Measurements from ENCODE around the gene ATG2B.

The ATG2B gene

DNA sequence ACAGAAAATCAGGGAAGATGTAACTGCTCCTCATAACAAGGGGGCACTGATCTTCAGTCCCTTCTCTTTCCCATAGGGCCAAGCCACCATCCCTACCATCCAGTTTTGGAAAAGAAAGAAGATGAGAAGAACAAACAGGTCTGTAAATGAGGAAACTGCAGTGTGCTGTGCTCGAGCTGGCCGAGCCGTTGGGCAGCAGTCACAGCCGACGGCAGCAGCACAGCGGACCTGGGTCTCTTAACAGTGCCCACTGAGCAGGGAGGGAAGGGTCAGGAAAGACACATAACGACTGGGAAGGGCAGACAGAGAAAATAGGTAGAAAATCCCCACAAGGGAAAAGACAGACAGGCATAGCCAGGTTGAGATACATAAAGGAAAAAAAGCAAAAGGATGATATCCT lies 68.9 kb downstream of the ATG2B start:
- DNase-seq (ENCODE audit: low read depth, low spot score) = no peak
- H3K4me3 ChIP-seq = no peak overlapping the region
- H3K9me3 ChIP-seq (ENCODE audit: low read depth, low read length) = no peaks in the 10 kb centered on the region
- TF ChIP-seq FOXP2 (optimal IDR thresholded peaks at IDR 0.05; ENCODE audit: control extremely low read depth, extremely low read length, insufficient read depth) (no peak), EZH2 (IDR thresholded peaks at IDR 0.05) (no peak), POLR2AphosphoS5 (IDR thresholded peaks at IDR 0.05; ENCODE audit: borderline replicate concordance, low read depth, low read length) (no peak)
- H3K9ac ChIP-seq (ENCODE audit: insufficient read length) = no peak overlapping the region
- H3K36me3 ChIP-seq (ENCODE audit: insufficient read depth, low read length) = peaks cover 18% of the 10 kb centered on the region
- no peak overlapping the region for H3K27ac ChIP-seq

DNA sequence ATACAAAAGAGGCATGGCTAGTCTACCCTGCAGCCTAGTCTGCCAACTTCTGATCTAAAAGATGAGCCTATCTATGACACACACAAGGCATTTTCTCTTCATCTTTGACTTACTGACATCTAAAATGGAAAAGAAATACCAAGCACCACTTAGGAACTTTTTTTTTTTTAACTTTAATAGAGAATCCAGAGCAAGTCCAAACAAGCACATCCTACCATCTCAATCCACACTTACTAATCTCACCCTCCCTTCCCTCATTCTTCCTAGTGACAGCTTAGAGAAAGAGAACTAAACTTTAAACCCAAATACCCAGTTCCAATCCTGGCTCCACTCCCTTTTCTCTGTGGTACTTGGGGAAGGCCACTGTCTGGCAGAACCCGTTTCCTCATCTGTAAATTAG lies 75.3 kb downstream of the ATG2B start:
- TF ChIP-seq EZH2 (IDR thresholded peaks at IDR 0.05) (no peak), POLR2AphosphoS5 (IDR thresholded peaks at IDR 0.05; ENCODE audit: borderline replicate concordance, low read depth, low read length) (no peak), FOXP2 (optimal IDR thresholded peaks at IDR 0.05; ENCODE audit: control extremely low read depth, extremely low read length, insufficient read depth) (no peak)
- Histone ChIP-seq H3K9me3 (ENCODE audit: low read depth, low read length) (no peaks in the 10 kb centered on the region), H3K9ac (ENCODE audit: insufficient read length) (no peak overlapping the region), H3K36me3 (ENCODE audit: insufficient read depth, low read length) (peaks cover 29% of the 10 kb centered on the region), H3K4me3 (no peak overlapping the region), H3K27ac (no peak overlapping the region)
- no peak for DNase-seq (ENCODE audit: low read depth, low spot score)

DNA sequence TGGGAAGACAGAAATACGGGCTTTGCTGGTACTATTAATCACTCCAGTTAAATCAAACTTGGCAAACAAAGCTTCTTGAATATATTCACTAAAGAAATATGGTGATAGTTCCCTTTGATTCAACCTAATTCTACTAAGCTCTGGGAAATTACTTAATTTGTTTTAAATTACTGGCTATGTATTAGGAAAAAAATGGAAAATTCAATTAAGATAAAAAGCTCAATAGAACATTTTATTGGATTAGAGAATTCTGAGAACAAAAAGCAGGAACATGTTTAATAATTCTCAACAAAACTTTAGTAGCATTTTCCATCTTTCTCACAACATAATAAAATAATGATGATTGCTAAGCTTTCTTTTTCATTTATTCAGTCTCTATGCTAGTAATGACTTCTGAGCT lies 76.9 kb downstream of the ATG2B start:
- Histone ChIP-seq H3K27ac (no peak overlapping the region), H3K9ac (ENCODE audit: insufficient read length) (no peak overlapping the region), H3K4me3 (no peak overlapping the region), H3K9me3 (ENCODE audit: low read depth, low read length) (no peaks in the 10 kb centered on the region), H3K36me3 (ENCODE audit: insufficient read depth, low read length) (peaks cover 29% of the 10 kb centered on the region)
- TF ChIP-seq EZH2 (IDR thresholded peaks at IDR 0.05) (no peak), POLR2AphosphoS5 (IDR thresholded peaks at IDR 0.05; ENCODE audit: borderline replicate concordance, low read depth, low read length) (no peak), FOXP2 (optimal IDR thresholded peaks at IDR 0.05; ENCODE audit: control extremely low read depth, extremely low read length, insufficient read depth) (no peak)
- DNase-seq (ENCODE audit: low read depth, low spot score) = no peak

DNA sequence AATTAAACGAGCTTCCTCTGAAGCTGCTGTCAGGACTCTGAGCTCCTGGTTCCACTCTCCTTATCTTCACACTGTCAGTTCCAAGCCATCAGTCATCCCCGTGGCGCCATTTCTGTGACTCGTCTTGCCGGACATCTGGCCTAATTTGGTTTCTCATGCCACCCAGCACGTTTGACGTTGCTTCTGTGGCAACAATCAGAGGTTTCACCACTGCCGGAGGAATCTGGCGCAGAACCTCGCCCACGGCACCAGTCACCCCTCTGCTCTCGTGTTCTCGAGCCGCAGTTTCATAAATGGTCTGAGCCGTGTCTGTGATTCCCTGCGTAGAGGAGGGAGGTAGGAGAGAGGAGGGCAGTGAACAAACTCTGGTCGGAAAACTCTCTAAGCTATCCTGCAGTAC lies 77.5 kb downstream of the ATG2B start:
- H3K4me3 ChIP-seq = no peak overlapping the region
- H3K36me3 ChIP-seq (ENCODE audit: insufficient read depth, low read length) = peaks cover 25% of the 10 kb centered on the region
- no peak overlapping the region for H3K27ac ChIP-seq
- TF ChIP-seq FOXP2 (optimal IDR thresholded peaks at IDR 0.05; ENCODE audit: control extremely low read depth, extremely low read length, insufficient read depth) (no peak), EZH2 (IDR thresholded peaks at IDR 0.05) (no peak), POLR2AphosphoS5 (IDR thresholded peaks at IDR 0.05; ENCODE audit: borderline replicate concordance, low read depth, low read length) (no peak)
- no peak for DNase-seq (ENCODE audit: low read depth, low spot score)
- no peaks in the 10 kb centered on the region for H3K9me3 ChIP-seq (ENCODE audit: low read depth, low read length)
- no peak overlapping the region for H3K9ac ChIP-seq (ENCODE audit: insufficient read length)

DNA sequence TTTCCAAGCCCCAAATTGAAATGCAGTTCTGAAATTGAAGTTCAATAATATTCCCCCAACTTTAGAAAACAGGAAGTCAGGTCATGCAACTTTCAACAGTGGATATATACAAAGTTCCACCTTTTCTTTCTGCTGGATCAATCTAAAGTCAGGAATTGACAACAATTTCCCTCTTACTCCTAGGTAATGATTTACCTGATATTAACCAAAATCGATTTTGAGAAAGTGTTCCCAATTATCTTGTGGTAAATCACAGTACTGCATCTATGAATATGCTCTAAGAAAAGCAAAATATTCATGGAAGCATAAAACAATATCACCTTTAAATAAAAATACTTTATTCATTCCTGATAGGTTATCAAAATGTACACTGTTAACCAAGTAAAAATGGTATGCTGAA lies 78.7 kb downstream of the ATG2B start:
- Histone ChIP-seq H3K4me3 (no peak overlapping the region), H3K9me3 (ENCODE audit: low read depth, low read length) (no peaks in the 10 kb centered on the region), H3K36me3 (ENCODE audit: insufficient read depth, low read length) (peaks cover 13% of the 10 kb centered on the region; the same call in 1 of the 2 replicates), H3K27ac (no peak overlapping the region), H3K9ac (ENCODE audit: insufficient read length) (no peak overlapping the region)
- DNase-seq (ENCODE audit: low read depth, low spot score) = no peak
- TF ChIP-seq EZH2 (IDR thresholded peaks at IDR 0.05) (no peak), FOXP2 (optimal IDR thresholded peaks at IDR 0.05; ENCODE audit: control extremely low read depth, extremely low read length, insufficient read depth) (no peak), POLR2AphosphoS5 (IDR thresholded peaks at IDR 0.05; ENCODE audit: borderline replicate concordance, low read depth, low read length) (no peak)

DNA sequence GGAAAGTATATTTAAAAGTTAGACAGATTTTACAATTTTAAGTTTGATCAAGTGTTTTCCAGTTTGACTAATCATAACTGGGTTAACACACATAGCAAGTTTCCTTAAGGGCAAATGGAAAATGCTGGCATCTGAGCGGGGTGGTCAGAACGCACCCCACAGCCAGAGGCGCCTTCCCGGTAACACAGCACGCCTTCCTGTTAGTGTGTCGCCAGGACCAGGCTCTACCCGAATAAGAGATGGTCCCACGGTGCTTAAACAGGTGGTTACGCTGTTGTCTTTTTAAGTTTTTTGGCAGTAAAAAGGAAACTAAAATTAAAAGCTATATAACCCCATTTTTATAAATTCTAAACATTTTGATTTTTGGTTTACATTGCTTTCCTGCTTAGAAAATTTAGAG lies 79.1 kb downstream of the ATG2B start:
- no peak for TF ChIP-seq POLR2AphosphoS5 (IDR thresholded peaks at IDR 0.05; ENCODE audit: borderline replicate concordance, low read depth, low read length)
- TF ChIP-seq EZH2 (IDR thresholded peaks at IDR 0.05) = no peak
- TF ChIP-seq FOXP2 (optimal IDR thresholded peaks at IDR 0.05; ENCODE audit: control extremely low read depth, extremely low read length, insufficient read depth) = no peak
- Histone ChIP-seq H3K4me3 (no peak overlapping the region), H3K36me3 (ENCODE audit: insufficient read depth, low read length) (peaks cover 11% of the 10 kb centered on the region; the same call in 1 of the 2 replicates), H3K9me3 (ENCODE audit: low read depth, low read length) (no peaks in the 10 kb centered on the region), H3K27ac (no peak overlapping the region), H3K9ac (ENCODE audit: insufficient read length) (no peak overlapping the region)
- no peak for DNase-seq (ENCODE audit: low read depth, low spot score)

DNA sequence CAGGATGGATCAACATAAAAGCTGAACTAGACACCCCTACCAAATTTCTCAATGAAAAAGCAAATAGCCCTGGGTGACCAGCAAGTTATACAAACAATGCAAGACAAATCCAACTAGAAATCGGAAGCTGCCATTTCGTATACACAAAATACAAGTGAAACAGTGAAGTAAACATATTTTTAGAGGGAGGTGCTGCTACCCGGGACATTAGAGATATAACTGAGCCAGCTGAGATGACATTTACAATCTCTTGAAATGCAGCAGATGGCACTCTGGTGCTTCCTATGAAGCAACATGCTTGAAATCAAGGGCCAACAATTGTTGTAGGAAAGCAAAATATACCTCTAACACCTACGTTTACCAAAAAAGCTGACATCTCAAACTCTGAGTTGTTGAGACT lies 81.7 kb downstream of the ATG2B start:
- TF ChIP-seq POLR2AphosphoS5 (IDR thresholded peaks at IDR 0.05; ENCODE audit: borderline replicate concordance, low read depth, low read length) (no peak), FOXP2 (optimal IDR thresholded peaks at IDR 0.05; ENCODE audit: control extremely low read depth, extremely low read length, insufficient read depth) (no peak), EZH2 (IDR thresholded peaks at IDR 0.05) (no peak)
- H3K9me3 ChIP-seq (ENCODE audit: low read depth, low read length) = no peaks in the 10 kb centered on the region; the same call in 1 of the 2 replicates
- DNase-seq (ENCODE audit: low read depth, low spot score) = no peak

DNA sequence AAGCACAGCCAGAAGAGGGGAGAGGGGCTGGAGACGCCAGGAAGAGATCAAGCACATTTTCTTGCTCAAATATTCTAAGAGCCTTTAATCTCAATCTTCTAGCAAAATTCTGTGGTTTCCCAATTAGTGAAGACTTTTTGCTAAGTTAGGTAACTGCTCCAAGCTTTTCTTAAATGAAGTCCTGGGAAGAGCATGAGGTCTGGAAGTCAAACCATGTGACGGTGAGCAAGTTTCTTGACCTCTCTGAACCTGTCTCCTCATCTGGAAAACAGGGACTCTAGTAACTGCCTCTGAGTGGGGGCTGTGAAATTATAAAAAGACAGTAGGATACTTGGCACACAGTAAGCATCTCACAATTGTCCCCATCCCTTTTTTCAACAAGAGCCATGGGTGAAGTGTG lies 83.0 kb downstream of the ATG2B start:
- Histone ChIP-seq H3K36me3 (ENCODE audit: insufficient read depth, low read length) (peaks cover 4% of the 10 kb centered on the region; the same call in 1 of the 2 replicates), H3K4me3 (no peak overlapping the region), H3K9me3 (ENCODE audit: low read depth, low read length) (no peaks in the 10 kb centered on the region; the same call in 1 of the 2 replicates), H3K27ac (no peak overlapping the region), H3K9ac (ENCODE audit: insufficient read length) (no peak overlapping the region)
- TF ChIP-seq POLR2AphosphoS5 (IDR thresholded peaks at IDR 0.05; ENCODE audit: borderline replicate concordance, low read depth, low read length) = no peak
- no peak for TF ChIP-seq EZH2 (IDR thresholded peaks at IDR 0.05)
- TF ChIP-seq FOXP2 (optimal IDR thresholded peaks at IDR 0.05; ENCODE audit: control extremely low read depth, extremely low read length, insufficient read depth) = no peak
- DNase-seq (ENCODE audit: low read depth, low spot score) = no peak

More for the DNA sequence above, 81.7 kb downstream of the ATG2B start:
- Histone ChIP-seq H3K4me3 (no peak overlapping the region), H3K9ac (ENCODE audit: insufficient read length) (no peak overlapping the region), H3K36me3 (ENCODE audit: insufficient read depth, low read length) (peaks cover 11% of the 10 kb centered on the region; the same call in 1 of the 2 replicates), H3K27ac (no peak overlapping the region)

DNA sequence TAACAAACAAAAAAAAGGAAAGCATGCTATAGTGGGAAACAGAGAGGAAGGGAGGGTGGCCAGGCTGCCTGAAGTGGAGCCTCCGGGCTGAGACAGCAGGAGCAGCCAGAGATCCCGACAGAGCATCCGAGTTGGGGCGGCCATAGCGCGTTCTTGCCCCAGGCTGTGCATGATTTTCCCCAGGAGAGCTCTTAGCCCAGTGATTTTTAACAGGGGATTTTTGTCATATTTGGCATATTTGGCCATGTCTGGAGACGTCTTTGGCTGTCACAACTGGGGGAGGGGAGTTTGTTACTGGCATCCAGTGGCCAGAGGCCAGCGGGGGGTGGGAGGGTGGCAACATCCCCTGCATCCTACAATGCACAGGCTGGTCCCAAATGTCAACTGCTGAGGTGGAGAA lies 83.6 kb downstream of the ATG2B start:
- no peak for TF ChIP-seq FOXP2 (optimal IDR thresholded peaks at IDR 0.05; ENCODE audit: control extremely low read depth, extremely low read length, insufficient read depth)
- peaks cover 4% of the 10 kb centered on the region; the same call in 1 of the 2 replicates for H3K36me3 ChIP-seq (ENCODE audit: insufficient read depth, low read length)
- H3K27ac ChIP-seq = no peak overlapping the region
- H3K9ac ChIP-seq (ENCODE audit: insufficient read length) = no peak overlapping the region
- no peak for DNase-seq (ENCODE audit: low read depth, low spot score)
- no peaks in the 10 kb centered on the region; the same call in 1 of the 2 replicates for H3K9me3 ChIP-seq (ENCODE audit: low read depth, low read length)
- H3K4me3 ChIP-seq = no peak overlapping the region
